Epidermal melanocyte (primary cell): ENCODE results near the gene MRPL50.

Source experiments
- DNase-seq: peaks from one replicate; pipeline ENCODE4 v3.0.0; 2011; ENCODE audit warnings: low spot score; ENCODE audit not compliant: insufficient read length

MRPL50 gene

DNA sequence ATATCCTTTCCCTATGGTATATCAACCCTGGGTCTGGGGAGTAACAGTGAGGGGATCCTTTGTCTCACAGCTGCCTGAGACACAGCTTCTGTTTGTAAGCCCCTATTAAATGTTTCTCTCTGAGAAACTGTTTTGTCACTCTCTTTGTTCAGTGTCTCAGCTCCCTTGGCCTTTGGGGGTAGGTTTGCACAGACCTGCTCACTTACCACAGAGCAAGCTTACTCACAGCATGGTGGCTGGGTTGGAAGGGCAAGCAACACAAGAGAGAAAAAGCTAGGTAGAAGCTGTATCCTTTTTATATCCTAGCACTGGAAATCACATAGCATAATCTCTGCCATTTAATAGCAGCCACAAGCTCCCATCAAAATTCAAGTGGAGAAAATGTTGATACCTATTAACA lies 18.1 kb downstream of the MRPL50 start:
- no peak for DNase-seq

DNA sequence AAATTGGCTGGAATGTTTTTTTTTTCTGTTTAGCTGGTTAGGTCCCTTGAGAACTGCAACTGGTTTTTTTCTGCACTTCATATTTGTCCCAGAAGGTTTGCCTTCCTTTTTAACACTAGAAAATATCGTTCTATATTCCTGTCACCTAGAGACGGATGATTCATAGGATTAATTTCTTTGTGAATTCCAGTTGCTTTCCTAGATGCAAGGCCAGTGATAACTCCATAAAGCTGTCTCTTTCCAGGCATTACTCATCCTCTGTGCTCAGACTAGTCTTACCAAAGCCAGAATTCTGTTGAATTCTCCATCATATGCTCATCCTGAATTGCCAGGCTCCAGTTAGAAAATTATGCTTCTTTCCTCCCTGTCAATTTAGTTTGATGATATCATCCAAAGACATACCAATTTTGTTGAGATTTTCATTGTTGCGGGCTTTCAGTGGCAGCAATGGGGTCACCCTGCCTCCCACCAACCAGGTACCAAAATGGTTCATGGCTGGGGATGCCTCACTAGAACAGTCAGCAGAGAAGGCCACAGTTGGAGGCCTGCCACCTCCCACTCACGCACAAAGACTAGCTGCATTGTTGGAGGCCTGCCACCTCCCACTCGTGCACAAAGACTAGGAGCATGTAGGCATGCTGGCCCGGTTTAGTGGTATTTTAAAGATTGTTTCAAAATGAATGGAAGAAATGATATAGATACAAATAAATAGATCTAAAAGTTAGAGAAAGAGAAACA lies 22.1 kb downstream of the MRPL50 start:
- no peak for DNase-seq

DNA sequence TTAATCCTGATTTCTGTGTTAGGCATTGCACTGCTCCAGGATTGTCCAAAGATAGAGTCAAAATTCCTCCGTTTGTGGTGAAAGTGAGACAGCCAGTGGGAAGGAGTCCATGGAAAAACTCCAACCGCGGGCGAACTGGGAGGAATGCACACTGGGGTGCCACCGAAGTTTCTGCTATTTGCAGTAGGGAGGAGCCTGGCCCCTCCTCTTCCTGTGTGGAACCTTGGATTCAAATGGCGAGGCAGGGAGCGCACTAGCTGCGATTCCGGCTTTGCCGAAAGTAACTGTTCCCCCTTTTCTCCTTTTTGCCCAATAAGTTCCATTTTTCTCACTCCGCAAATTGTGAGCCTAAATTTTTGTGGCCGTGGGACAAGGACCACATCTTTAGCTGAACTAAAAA lies 22.9 kb downstream of the MRPL50 start:
- DNase-seq: no peak

DNA sequence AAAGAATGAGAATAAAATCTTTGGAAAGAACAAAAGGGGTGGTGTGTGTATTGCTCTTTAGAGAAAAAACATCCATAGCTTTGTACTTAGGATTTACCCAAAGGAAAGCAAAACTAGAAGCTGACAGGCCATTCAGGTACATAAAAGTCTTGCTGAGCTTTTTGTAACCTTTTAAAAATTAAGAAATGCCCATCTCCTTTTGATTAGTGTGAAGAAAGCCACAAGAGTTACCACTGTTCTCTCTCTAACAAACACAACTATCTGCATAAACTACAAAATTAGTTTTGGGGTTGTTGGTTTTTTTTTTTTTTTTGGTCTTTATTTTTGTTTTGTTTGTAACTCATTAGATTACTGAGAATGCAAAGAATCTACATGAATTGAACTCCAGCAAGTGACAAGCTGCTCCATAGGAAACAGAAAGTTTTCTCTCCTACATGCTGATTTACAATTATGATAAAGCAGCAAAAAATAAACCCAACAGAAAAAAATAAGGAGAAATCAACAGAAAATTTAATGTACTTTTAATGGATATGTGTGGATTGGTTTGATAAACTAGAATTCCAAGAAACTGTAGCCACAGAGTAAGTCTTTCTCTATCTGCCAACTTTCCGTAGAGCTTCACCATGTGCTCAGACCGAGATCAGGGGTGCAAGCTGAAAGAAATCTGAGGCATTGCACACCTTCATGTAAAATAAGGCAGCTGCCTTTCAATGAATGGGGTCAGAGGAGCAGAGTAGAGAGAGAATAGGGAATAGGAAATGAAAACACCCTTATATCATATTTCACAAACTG lies 25.9 kb downstream of the MRPL50 start:
- no peak for DNase-seq

DNA sequence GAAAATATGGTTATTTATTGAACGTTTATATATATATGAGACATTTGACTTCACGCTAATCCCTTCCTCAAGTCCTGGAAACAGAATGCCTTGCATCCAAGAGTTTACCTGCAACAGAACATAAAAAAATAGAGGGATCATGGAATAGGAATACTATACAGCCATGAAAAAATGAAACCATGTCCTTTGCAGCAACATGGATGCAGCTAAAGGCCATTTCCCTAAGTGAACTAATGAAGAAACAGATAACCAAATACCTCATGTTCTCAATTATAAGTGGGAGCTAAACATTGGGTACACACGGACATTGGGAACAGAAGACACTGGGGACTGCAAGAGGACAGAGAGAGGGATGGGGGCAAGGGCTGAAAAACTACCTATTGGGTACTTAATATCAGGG lies 26.6 kb downstream of the MRPL50 start:
- DNase-seq: no peak

DNA sequence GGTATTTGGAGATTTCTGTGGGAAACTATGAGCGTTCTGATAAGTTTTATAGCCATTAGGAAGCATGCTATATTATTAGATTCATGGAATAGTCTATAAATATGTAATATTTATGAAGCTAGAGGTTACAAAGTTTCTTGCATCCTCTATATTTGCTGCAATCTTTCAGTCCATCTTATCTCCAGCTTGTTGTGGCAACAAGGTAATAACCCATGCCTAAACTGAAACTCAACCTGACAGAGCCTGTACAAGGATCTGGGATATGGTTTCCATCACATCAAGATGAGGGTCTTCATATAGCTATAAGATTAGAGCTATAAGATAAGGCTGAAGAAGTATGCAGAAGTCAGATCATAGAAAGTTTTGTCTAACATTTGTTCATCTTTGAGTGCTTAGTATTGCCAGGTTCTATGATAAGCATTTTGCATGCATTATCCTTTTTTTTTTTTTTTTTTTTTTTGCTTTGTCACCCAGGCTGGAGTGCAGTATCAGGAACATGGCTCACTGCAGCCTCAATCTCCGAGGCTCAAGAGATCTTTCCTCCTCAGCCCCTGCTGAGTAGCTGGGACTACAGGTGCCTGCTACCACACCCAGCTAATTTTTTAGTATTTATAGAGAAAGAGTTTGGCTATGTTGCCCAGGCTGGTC lies 28.4 kb downstream of the MRPL50 start:
- DNase-seq: no peak

DNA sequence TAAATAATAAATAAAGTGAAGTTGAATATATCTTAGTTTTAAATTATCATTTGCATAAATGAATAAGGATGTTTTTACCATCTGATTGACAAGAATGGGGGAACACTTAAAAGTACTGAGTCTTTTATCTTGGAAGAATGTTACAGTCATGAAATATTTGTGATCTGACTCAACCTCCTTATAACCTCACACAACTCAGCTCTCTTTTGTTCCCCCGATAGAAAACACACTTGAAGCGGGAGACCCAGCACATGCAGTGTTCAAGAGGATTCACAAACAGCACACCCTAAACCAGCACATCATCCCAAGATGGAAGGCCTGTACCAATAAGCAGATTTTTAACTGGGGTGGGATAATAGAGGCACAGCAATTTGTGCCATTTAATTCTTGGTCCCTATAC lies 29.1 kb downstream of the MRPL50 start:
- no peak for DNase-seq

DNA sequence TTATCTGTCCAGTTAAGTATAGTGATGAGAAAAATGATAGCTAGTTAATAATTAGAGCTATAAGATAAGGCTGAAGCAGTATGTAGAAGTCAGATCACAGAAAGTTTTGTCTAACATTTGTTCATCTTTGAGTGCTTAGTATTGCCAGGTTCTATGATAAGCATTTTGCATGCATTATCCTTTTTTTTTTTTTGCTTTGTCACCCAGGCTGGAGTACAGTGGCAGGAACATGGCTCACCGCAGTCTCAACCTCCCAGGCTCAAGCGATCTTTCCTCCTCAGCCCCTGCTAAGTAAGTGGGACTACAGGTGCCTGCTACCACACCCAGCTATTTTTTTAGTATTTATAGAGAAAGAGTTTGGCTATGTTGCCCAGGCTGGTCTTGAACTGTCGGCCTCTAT lies 31.1 kb downstream of the MRPL50 start:
- no peak for DNase-seq

DNA sequence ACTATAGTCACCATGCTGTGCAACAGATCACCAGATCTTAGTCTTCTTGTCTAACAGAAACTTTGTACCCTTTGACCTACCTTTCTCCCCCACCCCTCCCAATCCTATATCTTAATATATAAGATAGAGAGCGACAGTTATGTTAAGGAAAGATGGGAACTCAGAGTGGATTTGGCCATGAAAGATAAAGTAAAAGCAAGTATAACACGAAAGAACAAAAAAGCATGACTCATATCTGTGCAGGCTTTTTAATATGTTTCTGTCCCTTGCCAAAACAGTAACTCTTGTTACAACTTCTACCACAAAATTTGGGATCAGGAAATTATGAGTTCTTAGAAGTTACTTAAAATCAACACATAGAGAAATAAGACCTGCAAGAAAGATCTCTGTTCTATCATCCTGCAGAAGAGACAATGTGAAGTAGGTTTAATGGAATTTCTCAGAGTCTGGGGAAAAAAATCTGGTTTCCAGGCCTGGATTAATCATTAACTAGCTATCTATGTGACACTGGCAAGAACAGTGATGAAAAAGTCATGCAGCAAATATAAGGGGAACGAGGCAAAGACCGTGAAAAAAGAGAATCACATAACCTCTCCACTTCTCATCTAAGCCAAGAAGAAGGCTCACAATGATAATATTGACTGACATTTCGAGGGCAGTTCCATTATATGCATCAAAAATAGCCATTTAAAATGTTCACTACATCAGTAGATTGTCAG lies 32.2 kb downstream of the MRPL50 start:
- no peak for DNase-seq

DNA sequence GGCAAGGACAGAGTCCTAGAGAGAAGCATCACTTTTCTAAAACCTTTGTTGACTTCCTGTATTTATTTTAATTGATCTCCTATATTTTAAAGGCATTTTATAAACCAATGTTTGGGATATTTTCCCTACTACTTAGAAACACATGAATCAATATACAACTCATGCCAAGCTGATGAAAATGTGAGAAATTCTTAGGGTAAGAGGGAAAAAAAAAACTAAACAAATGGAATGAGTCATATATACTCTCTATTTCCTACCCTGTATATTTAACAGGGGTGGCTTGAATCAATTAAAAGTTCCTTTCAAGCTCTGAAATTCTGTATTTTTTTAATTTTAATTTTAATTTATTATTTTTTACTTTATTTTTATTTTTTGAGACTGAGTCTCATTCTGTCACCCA lies 33.2 kb downstream of the MRPL50 start:
- DNase-seq: no peak

DNA sequence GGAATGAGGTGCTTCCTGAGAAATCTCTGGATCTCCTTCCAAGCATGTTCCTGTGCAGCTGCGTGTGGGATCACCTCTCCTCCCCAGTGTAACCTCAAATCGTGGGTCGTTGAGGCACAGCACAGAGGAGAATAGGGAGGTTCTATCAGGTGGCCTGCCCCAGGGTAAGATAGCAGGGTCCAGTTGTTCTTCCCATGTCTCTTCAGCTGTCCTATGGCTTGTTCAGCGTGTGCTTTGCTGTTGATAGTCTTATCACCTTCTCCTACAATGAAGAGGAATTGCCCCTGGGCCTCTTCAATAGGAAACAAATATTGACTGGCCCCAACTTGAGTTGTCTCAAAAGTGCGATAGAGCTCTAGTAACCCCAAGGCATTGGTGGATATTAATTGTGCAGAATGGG lies 36.0 kb downstream of the MRPL50 start:
- no peak for DNase-seq

DNA sequence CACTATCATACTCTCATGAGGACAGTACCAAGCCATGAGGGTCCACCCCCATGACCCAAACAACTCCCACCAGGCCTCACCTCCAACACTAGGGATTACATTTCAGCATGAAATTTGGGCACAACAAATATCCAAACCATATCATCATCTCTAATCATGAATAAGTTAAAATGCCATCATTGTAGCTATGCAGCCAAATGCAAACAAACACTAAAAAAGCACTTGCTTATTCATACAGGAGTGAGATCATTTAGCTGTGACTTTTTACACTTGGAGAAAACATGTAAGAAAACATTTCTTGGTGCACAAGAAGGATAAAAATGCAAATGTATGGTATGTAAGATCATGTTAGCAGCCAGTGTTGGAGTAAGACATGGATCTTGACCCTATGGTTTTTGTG lies 37.8 kb downstream of the MRPL50 start:
- DNase-seq: no peak

DNA sequence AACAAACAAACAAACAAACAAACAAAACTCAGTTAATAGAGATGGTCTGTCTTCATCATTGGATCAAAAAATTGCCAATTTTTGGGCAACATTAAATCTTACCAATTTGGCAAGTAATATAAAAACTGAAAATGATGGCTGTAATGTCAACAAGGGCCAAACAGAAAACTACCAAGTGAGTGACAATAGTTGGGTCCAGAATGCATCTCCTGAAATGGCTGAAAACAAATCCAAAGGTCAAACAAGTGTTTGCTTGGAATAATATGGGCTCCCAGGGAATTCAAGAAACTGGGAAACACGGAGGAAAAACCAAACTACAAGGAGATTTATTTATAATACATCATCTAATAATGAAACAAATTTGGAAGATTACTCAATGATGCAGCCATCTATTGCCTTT lies 38.7 kb downstream of the MRPL50 start:
- no peak for DNase-seq

DNA sequence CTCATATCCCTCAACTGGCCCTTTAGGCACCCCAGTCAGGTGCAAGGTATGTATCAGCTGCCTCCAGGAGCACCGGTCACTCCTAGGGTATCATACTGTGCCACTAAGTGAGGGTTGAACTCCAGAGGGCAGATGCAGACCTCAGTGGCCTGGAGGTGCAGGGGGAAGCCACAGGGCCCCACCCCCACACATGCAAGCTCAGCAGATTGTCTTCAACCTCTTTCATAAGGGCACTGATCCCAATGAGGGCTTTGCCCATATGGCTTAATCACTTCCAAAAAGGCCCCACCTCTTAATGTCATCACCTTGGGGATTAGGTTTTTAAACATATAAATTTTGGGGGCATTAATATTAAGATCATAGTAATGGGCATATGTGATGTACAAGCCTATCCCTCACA lies 41.8 kb downstream of the MRPL50 start:
- DNase-seq: no peak

DNA sequence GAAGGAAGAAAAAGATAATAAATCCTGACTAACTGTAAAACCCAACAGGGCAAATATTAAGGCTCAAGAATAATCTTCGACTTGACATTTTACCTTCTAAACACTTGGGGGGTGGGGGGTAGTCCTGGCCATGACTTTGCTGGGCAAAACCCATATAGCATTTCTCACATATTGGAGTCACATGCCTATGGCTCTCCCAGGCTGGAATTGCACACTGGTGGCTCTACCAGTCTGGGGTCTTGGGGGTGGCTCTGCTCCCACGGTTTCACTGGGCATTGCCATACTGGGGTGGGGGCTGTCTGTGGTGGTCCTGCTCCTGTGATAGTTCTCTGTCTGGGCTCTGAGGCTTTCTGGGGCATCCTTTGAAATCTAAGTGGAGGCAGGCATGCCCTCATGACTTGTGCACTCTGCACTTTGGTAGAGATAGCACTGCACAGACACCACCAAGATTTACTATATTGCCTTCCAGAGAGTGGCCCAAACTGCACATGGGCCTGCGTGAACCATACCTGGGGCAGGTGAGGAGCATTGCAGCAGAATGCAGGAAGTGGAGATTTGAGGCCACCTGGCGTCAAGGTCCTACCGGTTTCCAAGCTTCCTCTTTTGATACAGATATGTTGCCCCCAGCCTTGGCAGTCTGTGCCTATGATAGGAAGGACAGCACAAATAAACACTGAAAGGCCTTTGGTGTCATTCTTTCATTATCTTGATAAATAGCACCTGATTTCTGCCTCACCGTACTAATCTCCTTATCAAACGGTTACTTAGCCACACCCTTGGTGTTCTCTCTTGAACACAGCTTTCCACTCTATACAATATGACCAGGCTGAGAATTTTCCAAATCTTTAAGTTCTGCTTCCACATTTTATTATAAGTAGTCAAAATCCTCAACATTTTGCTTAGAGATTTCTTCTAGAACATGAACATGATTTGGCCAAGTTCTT lies 43.4 kb downstream of the MRPL50 start:
- DNase-seq: no peak

DNA sequence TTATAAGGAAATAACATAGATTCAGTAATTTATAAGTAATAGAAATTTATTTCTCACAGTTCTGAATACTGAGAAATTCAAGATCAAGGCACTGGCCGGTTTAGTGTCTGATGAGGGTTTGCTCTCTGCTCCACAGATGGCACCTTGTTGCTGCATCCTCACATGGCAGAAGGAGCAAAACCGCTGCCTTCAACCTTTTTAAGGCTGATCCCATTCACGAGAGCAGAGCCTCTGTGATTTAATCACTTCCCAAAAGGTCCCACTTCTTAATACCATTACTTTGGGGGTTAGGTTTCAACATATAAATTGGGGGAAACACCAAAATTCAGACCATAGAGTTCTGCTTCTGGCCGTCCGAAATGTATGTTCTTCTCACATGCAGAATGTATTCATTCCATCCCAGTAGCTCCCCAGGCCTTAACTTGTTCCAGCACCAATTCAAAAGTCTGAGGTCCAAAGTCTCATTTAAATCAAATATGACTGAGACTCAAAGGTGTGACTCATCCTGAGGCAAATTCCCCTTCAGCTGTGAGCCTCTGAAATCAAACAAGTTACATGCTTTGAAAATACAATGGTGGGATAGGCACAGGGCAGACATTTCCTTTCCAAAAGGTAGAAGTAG lies 44.2 kb downstream of the MRPL50 start:
- no peak for DNase-seq

DNA sequence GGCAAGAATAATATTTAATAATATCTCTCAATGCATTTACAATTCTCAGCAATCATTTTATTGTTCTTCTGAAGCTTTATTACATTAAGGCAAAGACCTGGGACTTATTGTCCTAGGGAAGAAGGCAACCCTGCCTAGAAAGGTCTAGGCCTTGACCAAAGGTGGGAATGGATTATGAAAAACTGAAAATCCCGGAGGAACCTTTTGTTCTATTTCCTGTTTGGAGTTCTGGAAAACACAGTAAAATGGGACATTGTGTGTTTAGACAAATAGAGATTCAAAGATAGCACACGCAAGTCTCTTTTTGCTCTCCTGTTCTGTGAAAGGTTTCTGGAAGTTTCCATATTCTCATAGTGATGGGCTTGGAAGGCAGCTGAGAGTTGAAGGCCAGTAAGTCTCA lies 44.7 kb downstream of the MRPL50 start:
- no peak for DNase-seq

DNA sequence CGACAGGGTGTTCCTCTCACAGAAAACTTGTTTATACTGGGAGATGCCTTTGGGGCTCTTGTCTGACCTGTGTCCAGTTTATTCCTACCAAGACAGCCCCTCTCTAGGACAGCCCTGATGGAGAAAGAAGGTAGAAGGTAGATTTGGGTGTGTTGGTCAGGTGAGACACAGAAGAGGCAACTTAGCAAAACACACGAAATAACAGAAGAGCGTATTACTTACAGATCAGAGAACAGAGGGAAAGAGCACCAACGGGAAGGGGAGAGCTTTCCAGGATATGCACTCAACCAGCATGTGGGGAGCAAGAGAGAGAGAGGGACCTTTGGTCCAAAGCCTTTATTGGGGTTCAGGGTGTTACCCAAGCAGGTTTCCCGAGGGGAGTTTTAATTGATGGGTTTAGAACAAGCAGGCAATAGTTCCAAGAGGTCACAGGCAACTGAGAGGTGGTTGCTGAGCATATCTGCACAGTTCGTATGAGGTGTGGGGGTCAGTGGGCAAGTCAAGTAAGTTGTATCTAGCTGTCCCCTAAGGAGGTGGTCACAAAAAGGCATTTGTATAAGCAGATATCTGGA lies 45.4 kb downstream of the MRPL50 start:
- DNase-seq: no peak

DNA sequence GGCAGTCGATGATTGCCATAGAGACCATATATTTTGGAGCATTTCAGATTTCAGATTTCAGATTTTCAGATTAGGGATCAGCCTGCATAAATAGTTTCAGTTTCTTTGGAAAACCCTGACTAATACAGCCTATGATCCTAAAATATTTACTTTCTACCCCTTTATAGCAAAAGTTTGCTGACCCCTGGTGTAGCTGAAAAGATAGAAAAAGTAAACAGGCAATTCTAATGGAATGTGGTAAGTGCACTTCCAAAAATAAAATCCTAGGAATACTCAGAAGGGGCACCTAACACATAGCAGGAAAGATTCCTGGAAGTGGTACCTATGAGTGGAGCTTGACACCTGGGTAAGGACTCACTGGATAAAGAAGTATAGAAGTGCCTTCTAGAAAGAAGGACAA lies 48.1 kb downstream of the MRPL50 start:
- no peak for DNase-seq

DNA sequence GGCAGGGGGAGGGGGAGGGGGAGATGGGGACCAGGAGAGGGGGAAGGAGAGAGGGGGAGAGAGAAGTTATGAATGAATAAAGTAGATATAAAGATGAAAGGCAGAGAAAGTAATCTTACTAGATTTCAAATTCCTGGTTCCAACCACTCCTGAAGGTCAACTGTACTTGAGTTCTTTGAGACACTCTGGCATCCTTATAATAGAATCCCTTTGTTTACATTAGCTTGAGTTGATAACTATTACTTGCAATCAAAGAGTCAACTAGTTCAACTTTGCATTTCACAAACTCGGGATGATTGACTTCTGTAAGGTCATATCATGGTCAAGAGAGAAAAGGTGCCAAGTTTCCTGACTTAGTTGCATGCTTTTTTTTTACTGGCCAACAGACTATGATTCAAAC lies 55.8 kb downstream of the MRPL50 start:
- no peak for DNase-seq
